WTC11 (cell line): Measurements from ENCODE around the gene CCBE1. TPM values are rescaled to one million over a fixed set of nuclear protein-coding genes. Genes with fewer than 3 reads are reported as not detected.
A peak's percentile ranks its signal among the peaks of the same experiment; 100 is the strongest.

Experiments
- ATAC-seq: fragments of 200-7000 bp; cut with Tn5 transposase; 2 replicates; pipeline ENCODE4 v1.10.0; 2021; ENCODE audit warnings: mild to moderate bottlenecking, moderate library complexity
- CTCF ChIA-PET: fragments of 300-600 bp; sonication (Branson Sonifier 250); formaldehyde crosslinking; loops from one replicate; lab custom pipeline; 2021; ENCODE audit warnings: antibody characterized with exemption; lab: Charles Lee
- POLR2A ChIA-PET: fragments of 350-600 bp; sonication (Branson Sonifier 250); formaldehyde crosslinking; loops from one replicate; lab custom pipeline; 2021; ENCODE audit warnings: antibody characterized with exemption; lab: Charles Lee
- DNase-seq: peaks from one replicate; pipeline ENCODE4 v3.0.0; 2021; ENCODE audit warnings: low spot score
- H3K27ac Mint-ChIP-seq: 2 replicates; pipeline ENCODE4 v1.8.0; 2021; ENCODE audit warnings: mixed read lengths
- H3K27me3 Mint-ChIP-seq: 2 replicates; pipeline ENCODE4 v1.8.0; 2021; ENCODE audit warnings: low read depth, mild to moderate bottlenecking, moderate library complexity, mixed read lengths
- H3K36me3 Mint-ChIP-seq: 2 replicates; pipeline ENCODE4 v1.8.0; 2021; ENCODE audit warnings: mixed read lengths
- H3K4me1 Mint-ChIP-seq: 2 replicates; pipeline ENCODE4 v1.8.0; 2022; ENCODE audit warnings: mixed read lengths
- H3K4me3 Mint-ChIP-seq: 2 replicates; pipeline ENCODE4 v1.8.0; 2021; ENCODE audit warnings: mild to moderate bottlenecking, moderate library complexity, mixed read lengths
- H3K9me3 Mint-ChIP-seq: 2 replicates; pipeline ENCODE4 v1.8.0; 2021; ENCODE audit warnings: mixed read lengths
- AFF4 ChIP-seq: sonication (generic); formaldehyde crosslinking; IDR thresholded peaks from 2 replicates; pipeline ENCODE4 v1.8.1; 2023; ENCODE audit warnings: mild to moderate bottlenecking, missing genetic modification reagents, borderline replicate concordance
- FOXJ3 ChIP-seq: sonication (generic); formaldehyde crosslinking; IDR thresholded peaks from 2 replicates; pipeline ENCODE4 v1.9.0; 2021; ENCODE audit warnings: missing genetic modification reagents, mild to moderate bottlenecking, borderline replicate concordance
- FOXP1 ChIP-seq: sonication (generic); formaldehyde crosslinking; IDR thresholded peaks from 2 replicates; pipeline ENCODE4 v1.8.0; 2022; ENCODE audit warnings: missing genetic modification reagents, mild to moderate bottlenecking, moderate library complexity, borderline replicate concordance
- GABPB1 ChIP-seq: sonication (generic); formaldehyde crosslinking; IDR thresholded peaks from 2 replicates; pipeline ENCODE4 v1.8.1; 2023; ENCODE audit warnings: mild to moderate bottlenecking, missing genetic modification reagents
- JAZF1 ChIP-seq: fragments of 250-450 bp; sonication (Bioruptor Pico); IDR thresholded peaks from 2 replicates; pipeline ENCODE4 v1.9.0; 2021; ENCODE audit warnings: moderate library complexity, mild to moderate bottlenecking, inconsistent platforms
- NFE2L1 ChIP-seq: sonication (generic); formaldehyde crosslinking; IDR thresholded peaks from 2 replicates; pipeline ENCODE4 v1.8.1; 2023; ENCODE audit warnings: missing genetic modification reagents
- NR1H2 ChIP-seq: sonication (generic); formaldehyde crosslinking; IDR thresholded peaks from 2 replicates; pipeline ENCODE4 v1.9.0; 2021; ENCODE audit warnings: mild to moderate bottlenecking, moderate library complexity, missing genetic modification reagents
- NR2C2 ChIP-seq: sonication (generic); formaldehyde crosslinking; IDR thresholded peaks from 2 replicates; pipeline ENCODE4 v1.8.0; 2022; ENCODE audit warnings: mild to moderate bottlenecking, missing genetic modification reagents
- TCF7 ChIP-seq: sonication (generic); formaldehyde crosslinking; IDR thresholded peaks from 2 replicates; pipeline ENCODE4 v1.8.0; 2022; ENCODE audit warnings: mild to moderate bottlenecking, low read depth, missing genetic modification reagents, moderate library complexity
- ZBTB43 ChIP-seq: sonication (generic); formaldehyde crosslinking; IDR thresholded peaks from 2 replicates; pipeline ENCODE4 v1.8.1; 2023; ENCODE audit warnings: mild to moderate bottlenecking, missing genetic modification reagents
- ZNF263 ChIP-seq: sonication (generic); formaldehyde crosslinking; IDR thresholded peaks from 2 replicates; pipeline ENCODE4 v1.8.1; 2022; ENCODE audit warnings: low read depth, mild to moderate bottlenecking, moderate library complexity, missing genetic modification reagents
- total RNA-seq: library from RNA; stranded (reverse); gene quantifications from 3 replicates; pipeline ENCODE4 v1.2.3, GENCODE V29; 2021
- TF ChIP-seq, protein P1 (sequence below): sonication (generic); formaldehyde crosslinking; IDR thresholded peaks from 2 replicates; pipeline ENCODE4 v1.8.1; 2023; ENCODE audit warnings: mild to moderate bottlenecking, moderate library complexity, missing genetic modification reagents
- TF ChIP-seq, protein P2 (sequence below): fragments of 250-450 bp; sonication (Bioruptor Pico); conservative IDR thresholded peaks from 2 replicates; pipeline ENCODE4 v1.9.0; 2021; ENCODE audit warnings: mild to moderate bottlenecking
- TF ChIP-seq, protein P3 (sequence below): fragments of 250-450 bp; sonication (Bioruptor Pico); IDR thresholded peaks from 2 replicates; pipeline ENCODE4 v1.9.0; 2021; ENCODE audit warnings: mild to moderate bottlenecking
- TF ChIP-seq, protein P4 (sequence below): sonication (generic); formaldehyde crosslinking; IDR thresholded peaks from 2 replicates; pipeline ENCODE4 v1.8.1; 2022; ENCODE audit warnings: low read depth, mild to moderate bottlenecking, moderate library complexity, missing genetic modification reagents, borderline replicate concordance
- TF ChIP-seq, protein P5 (sequence below): fragments of 250-450 bp; sonication (Bioruptor Pico); IDR thresholded peaks from 2 replicates; pipeline ENCODE4 v2.1.2; 2022; ENCODE audit warnings: mild to moderate bottlenecking, moderate library complexity

CCBE1 gene
- total RNA-seq, 1 experiment from 2014 or later, result 9.7 TPM

DNA sequence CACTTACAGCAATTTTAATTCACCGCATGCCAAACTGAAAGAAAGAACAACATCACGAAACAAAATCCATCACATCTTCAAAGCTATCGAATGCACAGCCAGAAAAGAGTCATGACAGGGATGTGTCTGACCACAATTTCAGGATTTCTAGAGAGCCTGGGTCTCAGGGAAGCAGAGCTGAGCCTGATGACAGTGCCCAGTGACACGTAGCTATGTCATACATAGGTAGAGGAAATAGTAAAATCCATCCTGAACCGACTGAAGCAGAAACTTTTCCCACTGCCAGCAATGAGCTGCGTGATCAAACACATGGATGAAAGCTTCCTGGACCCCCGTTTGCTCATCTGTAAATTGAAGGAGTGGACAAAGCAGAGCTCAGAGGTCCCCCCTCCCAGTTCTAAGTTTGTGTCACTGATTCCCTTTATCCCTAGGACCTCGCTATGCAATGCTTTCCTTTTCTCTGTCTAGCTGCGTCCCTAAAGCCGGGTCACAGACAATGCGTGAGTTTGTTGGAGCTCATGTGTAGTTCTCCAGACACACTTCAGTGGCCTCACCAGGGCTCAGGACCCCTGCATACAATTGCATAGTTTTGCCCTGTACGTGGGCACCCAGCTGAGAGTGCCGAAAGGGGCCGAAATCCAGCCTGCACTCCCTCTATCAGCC is 37.6 kb downstream of the CCBE1 start:
- ChIA-PET CTCF (interaction anchor here (1.3 to 1.5 kb wide), 3 partner anchors 14 to 38 kb away, joined by 12 to 26 read pairs (median 14); partner anchors contain the start of gene CCBE1), POLR2A (interaction anchor here (1.0 kb wide), 1 partner anchor 44 kb away, joined by 3 read pairs; no protein-coding TSS in a partner anchor)
- ATAC-seq, result peak; percentile 48
- no peak for DNase-seq
- Mint-ChIP-seq H3K36me3 (no peaks in the 10 kb centered on the region), H3K27me3 (no peaks in the 10 kb centered on the region), H3K4me3 (no peak overlapping the region), H3K9me3 (no peaks in the 10 kb centered on the region), H3K27ac (no peak overlapping the region), H3K4me1 (peaks cover 6% of the 10 kb centered on the region; the same call in 1 of the 2 replicates)
- TF ChIP-seq TCF7 (CRISPR knock-in tag), result no peak
- no peak for TF ChIP-seq JAZF1 (CRISPR knock-in tag)
- TF ChIP-seq, protein P1, sequence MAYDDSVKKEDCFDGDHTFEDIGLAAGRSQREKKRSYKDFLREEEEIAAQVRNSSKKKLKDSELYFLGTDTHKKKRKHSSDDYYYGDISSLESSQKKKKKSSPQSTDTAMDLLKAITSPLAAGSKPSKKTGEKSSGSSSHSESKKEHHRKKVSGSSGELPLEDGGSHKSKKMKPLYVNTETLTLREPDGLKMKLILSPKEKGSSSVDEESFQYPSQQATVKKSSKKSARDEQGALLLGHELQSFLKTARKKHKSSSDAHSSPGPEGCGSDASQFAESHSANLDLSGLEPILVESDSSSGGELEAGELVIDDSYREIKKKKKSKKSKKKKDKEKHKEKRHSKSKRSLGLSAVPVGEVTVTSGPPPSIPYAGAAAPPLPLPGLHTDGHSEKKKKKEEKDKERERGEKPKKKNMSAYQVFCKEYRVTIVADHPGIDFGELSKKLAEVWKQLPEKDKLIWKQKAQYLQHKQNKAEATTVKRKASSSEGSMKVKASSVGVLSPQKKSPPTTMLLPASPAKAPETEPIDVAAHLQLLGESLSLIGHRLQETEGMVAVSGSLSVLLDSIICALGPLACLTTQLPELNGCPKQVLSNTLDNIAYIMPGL, result no peak
- no peak for TF ChIP-seq ZNF263 (CRISPR knock-in tag)
- TF ChIP-seq ZBTB43 (CRISPR knock-in tag), result no peak
- TF ChIP-seq NFE2L1 (CRISPR knock-in tag), result no peak
- TF ChIP-seq, protein P2, sequence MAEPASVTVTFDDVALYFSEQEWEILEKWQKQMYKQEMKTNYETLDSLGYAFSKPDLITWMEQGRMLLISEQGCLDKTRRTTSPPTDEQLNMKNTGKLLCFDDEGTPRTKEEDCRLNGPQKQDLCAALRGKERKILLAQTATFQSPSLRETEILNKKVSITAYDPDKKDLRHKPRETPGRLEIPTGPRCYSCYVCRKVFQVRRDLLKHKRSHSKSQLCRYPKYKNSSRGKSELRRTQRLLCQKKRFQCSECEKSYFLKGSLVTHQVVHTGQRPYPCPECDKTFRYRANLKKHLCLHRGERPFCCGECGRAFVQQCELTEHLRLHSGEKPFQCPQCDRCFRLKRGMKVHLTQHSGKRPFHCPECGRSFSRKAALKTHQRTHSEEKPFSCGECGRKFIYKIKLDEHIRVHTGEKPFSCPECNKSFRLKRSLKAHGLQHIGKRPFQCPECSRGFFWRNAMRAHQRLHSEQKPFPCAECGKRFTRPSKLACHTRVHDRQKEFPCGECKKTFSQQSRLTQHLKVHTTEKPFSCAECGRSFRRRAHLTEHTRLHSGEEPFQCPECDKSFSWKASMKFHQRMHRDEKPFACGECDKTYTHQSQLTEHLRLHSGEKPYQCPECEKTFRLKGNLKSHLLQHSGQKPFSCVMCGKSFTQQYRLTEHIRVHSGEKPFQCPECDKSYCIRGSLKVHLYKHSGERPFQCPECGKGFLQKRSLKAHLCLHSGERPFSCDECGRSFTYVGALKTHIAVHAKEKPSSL (CRISPR knock-in tag), result no peak
- TF ChIP-seq, protein P3, sequence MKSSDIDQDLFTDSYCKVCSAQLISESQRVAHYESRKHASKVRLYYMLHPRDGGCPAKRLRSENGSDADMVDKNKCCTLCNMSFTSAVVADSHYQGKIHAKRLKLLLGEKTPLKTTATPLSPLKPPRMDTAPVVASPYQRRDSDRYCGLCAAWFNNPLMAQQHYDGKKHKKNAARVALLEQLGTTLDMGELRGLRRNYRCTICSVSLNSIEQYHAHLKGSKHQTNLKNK (CRISPR knock-in tag), result no peak

DNA sequence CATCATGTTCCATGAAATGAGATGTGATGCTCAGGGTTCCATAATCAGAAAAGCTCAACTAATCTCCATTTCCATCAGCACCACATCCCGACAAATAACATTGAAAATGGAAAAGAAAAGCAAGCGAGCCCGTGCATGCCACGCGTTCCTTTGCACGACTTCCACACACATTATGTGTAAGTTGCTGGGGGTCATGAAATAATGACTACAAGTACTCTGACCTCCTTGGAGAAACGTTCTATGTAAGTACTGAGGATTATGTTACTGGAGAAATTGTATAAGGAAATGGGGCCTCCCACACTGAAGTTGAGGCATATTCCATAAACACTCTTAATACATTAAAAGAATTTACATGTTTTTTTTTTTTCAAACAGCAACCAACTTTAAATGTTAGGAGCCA is 38.3 kb downstream of the CCBE1 start:
- Mint-ChIP-seq H3K27ac (no peak overlapping the region), H3K9me3 (no peaks in the 10 kb centered on the region), H3K36me3 (no peaks in the 10 kb centered on the region), H3K4me1 (peaks cover 6% of the 10 kb centered on the region; the same call in 1 of the 2 replicates), H3K4me3 (no peak overlapping the region)
- POLR2A ChIA-PET, result interaction anchor here (0.7 to 1.0 kb wide), 2 partner anchors 43 to 65 kb away, joined by 3 to 5 read pairs; no protein-coding TSS in a partner anchor
- DNase-seq (no peak), ATAC-seq (no peak)
- no peak for TF ChIP-seq NR1H2 (CRISPR knock-in tag)
- TF ChIP-seq, all 79 proteins: peak for 0
- no peaks in the 10 kb centered on the region for H3K27me3 Mint-ChIP-seq
- CTCF ChIA-PET, result interaction anchor here (0.9 to 1.5 kb wide), 6 partner anchors 13 to 124 kb away, joined by 3 to 26 read pairs (median 8); partner anchors contain the start of gene CCBE1

DNA sequence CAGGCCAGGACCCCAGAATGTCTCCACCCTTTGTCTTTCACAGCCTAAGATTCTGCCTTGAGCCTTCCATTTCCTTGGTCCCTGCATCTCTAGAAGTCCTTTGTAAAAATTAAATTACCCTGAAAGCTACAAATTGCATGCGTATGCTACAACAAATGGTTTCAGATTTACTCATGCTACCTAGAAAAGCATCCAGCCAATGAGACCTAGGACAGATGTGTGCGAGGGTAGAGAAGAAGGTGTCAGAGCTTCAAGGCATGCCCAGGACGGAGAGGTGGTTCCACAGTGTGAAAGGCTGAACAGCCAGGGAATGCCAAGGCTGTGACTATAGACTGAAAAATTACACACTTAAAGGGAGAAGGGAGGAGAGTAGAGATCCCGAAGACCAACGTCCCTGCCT is 40.2 kb downstream of the CCBE1 start:
- Mint-ChIP-seq H3K9me3 (no peaks in the 10 kb centered on the region), H3K4me1 (peaks cover 6% of the 10 kb centered on the region; the same call in 1 of the 2 replicates), H3K27me3 (no peaks in the 10 kb centered on the region), H3K4me3 (no peak overlapping the region), H3K36me3 (no peaks in the 10 kb centered on the region), H3K27ac (no peak overlapping the region)
- ChIA-PET CTCF (interaction anchor here (0.8 to 1.2 kb wide), 2 partner anchors 40 to 167 kb away, joined by 4 read pairs; partner anchors contain the start of gene CCBE1), POLR2A (no interaction called here)
- no peak for ATAC-seq
- DNase-seq, result no peak
- TF ChIP-seq, protein P4, sequence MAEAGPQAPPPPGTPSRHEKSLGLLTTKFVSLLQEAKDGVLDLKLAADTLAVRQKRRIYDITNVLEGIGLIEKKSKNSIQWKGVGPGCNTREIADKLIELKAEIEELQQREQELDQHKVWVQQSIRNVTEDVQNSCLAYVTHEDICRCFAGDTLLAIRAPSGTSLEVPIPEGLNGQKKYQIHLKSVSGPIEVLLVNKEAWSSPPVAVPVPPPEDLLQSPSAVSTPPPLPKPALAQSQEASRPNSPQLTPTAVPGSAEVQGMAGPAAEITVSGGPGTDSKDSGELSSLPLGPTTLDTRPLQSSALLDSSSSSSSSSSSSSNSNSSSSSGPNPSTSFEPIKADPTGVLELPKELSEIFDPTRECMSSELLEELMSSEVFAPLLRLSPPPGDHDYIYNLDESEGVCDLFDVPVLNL (CRISPR knock-in tag), result no peak
- TF ChIP-seq NR2C2 (CRISPR knock-in tag) (no peak), FOXJ3 (no peak), FOXP1 (CRISPR knock-in tag) (no peak), GABPB1 (no peak), AFF4 (CRISPR knock-in tag) (no peak)
- TF ChIP-seq, protein P5, sequence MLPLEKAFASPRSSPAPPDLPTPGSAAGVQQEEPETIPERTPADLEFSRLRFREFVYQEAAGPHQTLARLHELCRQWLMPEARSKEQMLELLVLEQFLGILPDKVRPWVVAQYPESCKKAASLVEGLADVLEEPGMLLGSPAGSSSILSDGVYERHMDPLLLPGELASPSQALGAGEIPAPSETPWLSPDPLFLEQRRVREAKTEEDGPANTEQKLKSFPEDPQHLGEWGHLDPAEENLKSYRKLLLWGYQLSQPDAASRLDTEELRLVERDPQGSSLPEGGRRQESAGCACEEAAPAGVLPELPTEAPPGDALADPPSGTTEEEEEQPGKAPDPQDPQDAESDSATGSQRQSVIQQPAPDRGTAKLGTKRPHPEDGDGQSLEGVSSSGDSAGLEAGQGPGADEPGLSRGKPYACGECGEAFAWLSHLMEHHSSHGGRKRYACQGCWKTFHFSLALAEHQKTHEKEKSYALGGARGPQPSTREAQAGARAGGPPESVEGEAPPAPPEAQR (CRISPR knock-in tag), result no peak
